HepG2 (cell line): ENCODE data around the gene UTF1. TPM values are rescaled to one million over a fixed set of nuclear protein-coding genes. Genes with fewer than 3 reads are reported as not detected.

Experiments
- ATAC-seq: fragments of 200-7000 bp; cut with Tn5 transposase; 3 replicates; pipeline ENCODE4 v1.9.1; 2020; ENCODE audit warnings: mild to moderate bottlenecking, moderate library complexity
- BruUV-seq: library from RNA; stranded (reverse); fragments of 400-500 nt; replicated peaks from 2 replicates; lab custom pipeline; 2021; lab: Mats Ljungman, UMichigan
- CTCF ChIA-PET: fragments of 300-600 bp; formaldehyde crosslinking; extraction: SDS; loops from one replicate; lab custom pipeline; 2021; ENCODE audit warnings: low total read pairs, inconsistent platforms, low intra/inter-chr PET ratio; lab: Yijun Ruan, JAX
- POLR2A ChIA-PET: fragments of 350-600 bp; sonication (Branson Sonifier 250); formaldehyde crosslinking; loops from one replicate; lab custom pipeline; 2020; ENCODE audit warnings: antibody characterized with exemption, inconsistent platforms; lab: Yijun Ruan, JAX
- DNase-seq: peaks from one replicate; pipeline ENCODE4 v3.0.0-alpha.2; 2015; ENCODE audit warnings: low spot score
- FAIRE-seq: peaks from 3 replicates; lab custom pipeline; 2011; peaks lifted over from hg19 to GRCh38; lab: Jason Lieb, UNC
- H2AFZ ChIP-seq: one replicate; pipeline ENCODE4 v1.6.1; 2011; ENCODE audit warnings: low read length, inconsistent platforms
- H3K27ac ChIP-seq: fragments of 300-600 bp; 3 replicates; pipeline ENCODE4 v1.8.0; 2011; ENCODE audit warnings: mixed run types, mild to moderate bottlenecking, mixed read lengths, low read length, inconsistent platforms; ENCODE audit not compliant: insufficient read depth; ENCODE audit errors: extremely low read length
- H3K27me3 ChIP-seq, 2 experiments: fragments of 200-600 bp in 1 of 2; 2 replicates in 1 of 2; 3 replicates in 1 of 2; pipeline versions ENCODE4 v1.6.0 to v1.8.0; 2011; ENCODE audit warnings: low read length in 2 of 2, mild to moderate bottlenecking in 2 of 2, moderate library complexity in 2 of 2, inconsistent platforms in 1 of 2; ENCODE audit not compliant: insufficient read depth in 2 of 2, control insufficient read depth in 1 of 2
- H3K36me3 ChIP-seq, 2 experiments: fragments of 200-600 bp in 1 of 2; replicated peaks in 1 of 2; 2 replicates in 1 of 2; 3 replicates in 1 of 2; pipeline versions ENCODE4 v1.5.1 to v1.8.0; 2011; ENCODE audit warnings: low read length in 2 of 2, inconsistent platforms in 1 of 2; ENCODE audit not compliant: insufficient read depth in 2 of 2, control insufficient read depth in 1 of 2
- H3K4me1 ChIP-seq: 2 replicates; pipeline ENCODE4 v1.5.1; 2012; ENCODE audit warnings: low read length, inconsistent platforms; ENCODE audit not compliant: insufficient read depth
- H3K4me2 ChIP-seq: 2 replicates; pipeline ENCODE4 v1.6.0; 2011; ENCODE audit warnings: low read depth, low read length, inconsistent platforms
- H3K4me3 ChIP-seq, 3 experiments: fragments of 200-600 bp in 1 of 3; sonication (generic), shearing (Covaris generic) in 1 of 3; replicated peaks in 1 of 3; 2 replicates each; pipeline ENCODE4 v1.5.1; 2011 to 2016; ENCODE audit warnings: low read length in 3 of 3, inconsistent platforms in 2 of 3, low read depth in 2 of 3, mild to moderate bottlenecking in 2 of 3, control low read depth in 1 of 3, mixed read lengths in 1 of 3; ENCODE audit not compliant: insufficient read depth in 1 of 3
- H3K79me2 ChIP-seq: one replicate; pipeline ENCODE4 v1.6.1; 2011; ENCODE audit warnings: low read length, inconsistent platforms; ENCODE audit not compliant: insufficient read depth
- H3K9ac ChIP-seq: 2 replicates; pipeline ENCODE4 v1.6.0; 2011; ENCODE audit warnings: mild to moderate bottlenecking, low read depth, low read length, inconsistent platforms; ENCODE audit not compliant: insufficient read depth
- H3K9me3 ChIP-seq: 2 replicates; pipeline ENCODE4 v1.5.1; 2012; ENCODE audit warnings: mild to moderate bottlenecking, low read length
- H4K20me1 ChIP-seq: 2 replicates; pipeline ENCODE4 v1.6.0; 2011; ENCODE audit warnings: inconsistent platforms, mild to moderate bottlenecking, low read length, moderate library complexity; ENCODE audit not compliant: insufficient read depth
- ATF2 ChIP-seq: sonication (generic); formaldehyde crosslinking; IDR thresholded peaks from 2 replicates; pipeline ENCODE4 v1.4.0; 2020; ENCODE audit warnings: missing genetic modification reagents
- BCL6 ChIP-seq: IDR thresholded peaks from 2 replicates; pipeline ENCODE4 v1.6.1; 2016; ENCODE audit warnings: missing genetic modification reagents, missing compliant biosample characterization
- CENPX ChIP-seq: sonication (generic); formaldehyde crosslinking; IDR thresholded peaks from 2 replicates; pipeline ENCODE4 v1.9.0; 2021; ENCODE audit warnings: mild to moderate bottlenecking, missing genetic modification reagents, moderate library complexity
- DPF2 ChIP-seq: sonication (generic); formaldehyde crosslinking; IDR thresholded peaks from 2 replicates; pipeline ENCODE4 v1.4.0; 2020; ENCODE audit warnings: mild to moderate bottlenecking, low read depth, missing genetic modification reagents, borderline replicate concordance
- GLMP ChIP-seq: sonication (generic); formaldehyde crosslinking; IDR thresholded peaks from 2 replicates; pipeline ENCODE4 v1.9.0; 2021; ENCODE audit warnings: missing genetic modification reagents, mild to moderate bottlenecking, borderline replicate concordance
- JUND ChIP-seq: sonication (generic); formaldehyde crosslinking; IDR thresholded peaks from 2 replicates; pipeline ENCODE4 v1.8.0; 2022; ENCODE audit warnings: mild to moderate bottlenecking, missing genetic modification reagents
- ZBTB39 ChIP-seq: sonication (generic); formaldehyde crosslinking; IDR thresholded peaks from 2 replicates; pipeline ENCODE4 v1.5.0; 2020; ENCODE audit warnings: missing genetic modification reagents
- ZFP37 ChIP-seq: sonication (generic); formaldehyde crosslinking; IDR thresholded peaks from 2 replicates; pipeline ENCODE4 v1.4.0; 2020; ENCODE audit warnings: missing genetic modification reagents, borderline replicate concordance
- ZNF260 ChIP-seq: sonication (generic); formaldehyde crosslinking; IDR thresholded peaks from 2 replicates; pipeline ENCODE4 v1.4.0; 2020; ENCODE audit warnings: missing genetic modification reagents, low read depth, mild to moderate bottlenecking, borderline replicate concordance
- WGBS: methylation state at CpG from one replicate; pipeline ENCODE4 v1.1.6; 2017; ENCODE audit warnings: low lambda C conversion rate; 5-methylcytosine and 5-hydroxymethylcytosine counted together
- in situ Hi-C: cut with HindIII; loops from 2 replicates; pipeline ENCODE4 v1.10.0; 2017; ENCODE audit warnings: low pct_unique_long_range_greater_than_20kb; ENCODE audit not compliant: extremely low pct_ligation_motif_present
- intact Hi-C: fragments of 100-400 bp; cut with micrococcal nuclease; formaldehyde crosslinking; loops from one replicate; pipeline ENCODE4 v1.10.0; 2022; ENCODE audit not compliant: unreplicated experiment
- polyA plus RNA-seq, 8 experiments: library from polyadenylated mRNA; depleted of rRNA in 3 of 8; stranded (reverse) in 7 of 8; unstranded in 1 of 8; fragments of >200 nt; fragmentation: Illumina TruSeq in 4 of 8; extraction: Trizol in 4 of 8; gene quantifications; 2 replicates each; pipeline versions ENCODE4 v1.2.1 to v1.2.3, GENCODE V29; 2011 to 2016; ENCODE audit warnings: low read depth in 4 of 8, missing spikeins in 1 of 8, mixed read lengths in 1 of 8; ENCODE audit not compliant: insufficient read depth in 1 of 8
- total RNA-seq, 5 experiments: library from RNA; depleted of rRNA; stranded (reverse); fragments of >200 nt; fragmentation: Illumina TruSeq; extraction: Trizol; gene quantifications; 2 replicates each; pipeline ENCODE4 v1.2.3, GENCODE V29; 2016; ENCODE audit warnings: low read depth in 1 of 5
- TF ChIP-seq, protein P1 (sequence below): IDR thresholded peaks from 2 replicates; pipeline ENCODE4 v1.6.1; 2016; ENCODE audit warnings: low read depth
- TF ChIP-seq, protein P2 (sequence below): sonication (generic); formaldehyde crosslinking; IDR thresholded peaks from 2 replicates; pipeline ENCODE4 v1.8.0; 2022; ENCODE audit warnings: missing genetic modification reagents, mild to moderate bottlenecking, borderline replicate concordance

UTF1 gene
- total and polyA plus RNA-seq, 2 of the 13 experiments (the other 11 are each of a cell fraction or from before 2014, with no cell fraction given) = not detected

GRCh38 chr10:133189726-133190125, 40.3 kb upstream of the UTF1 start:
- Histone ChIP-seq H3K27ac (no peak overlapping the region), H3K9me3 (no peaks in the 10 kb centered on the region), H2AFZ (no peak overlapping the region), H3K4me3 (no peak overlapping the region), H3K9ac (no peak overlapping the region), H3K27me3 (peaks cover 11 to 47% of the 10 kb centered on the region in 2 experiments; a peak in 4 of 5 replicates), H4K20me1 (no peaks in the 10 kb centered on the region), H3K4me2 (no peak overlapping the region), H3K36me3 (no peaks in the 10 kb centered on the region), H3K79me2 (no peaks in the 10 kb centered on the region), H3K4me1 (peaks cover 10% of the 10 kb centered on the region; the same call in 1 of the 2 replicates)
- ChIA-PET CTCF (no interaction called here), POLR2A (no interaction called here)
- ATAC-seq (0 out of 3 replicates have a peak, but pooled peaks have one; percentile 15), FAIRE-seq (no peak), DNase-seq (no peak)
- 19% methylated on average over 9 of the region's 14 CpGs for WGBS
- intact Hi-C loops (no loop called here), in situ Hi-C loops (no loop called here)
- TF ChIP-seq ATF2 (CRISPR knock-in tag) = no peak
- no peak for TF ChIP-seq BCL6 (CRISPR knock-in tag)
- no peak for TF ChIP-seq ZBTB39 (CRISPR knock-in tag)
- TF ChIP-seq DPF2 (CRISPR knock-in tag) = no peak
- TF ChIP-seq, protein P1, sequence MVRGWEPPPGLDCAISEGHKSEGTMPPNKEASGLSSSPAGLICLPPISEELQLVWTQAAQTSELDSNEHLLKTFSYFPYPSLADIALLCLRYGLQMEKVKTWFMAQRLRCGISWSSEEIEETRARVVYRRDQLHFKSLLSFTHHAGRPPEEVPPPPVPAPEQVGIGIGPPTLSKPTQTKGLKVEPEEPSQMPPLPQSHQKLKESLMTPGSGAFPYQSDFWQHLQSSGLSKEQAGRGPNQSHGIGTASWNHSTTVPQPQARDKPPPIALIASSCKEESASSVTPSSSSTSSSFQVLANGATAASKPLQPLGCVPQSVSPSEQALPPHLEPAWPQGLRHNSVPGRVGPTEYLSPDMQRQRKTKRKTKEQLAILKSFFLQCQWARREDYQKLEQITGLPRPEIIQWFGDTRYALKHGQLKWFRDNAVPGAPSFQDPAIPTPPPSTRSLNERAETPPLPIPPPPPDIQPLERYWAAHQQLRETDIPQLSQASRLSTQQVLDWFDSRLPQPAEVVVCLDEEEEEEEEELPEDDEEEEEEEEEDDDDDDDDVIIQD = no peak
- TF ChIP-seq, protein P2, sequence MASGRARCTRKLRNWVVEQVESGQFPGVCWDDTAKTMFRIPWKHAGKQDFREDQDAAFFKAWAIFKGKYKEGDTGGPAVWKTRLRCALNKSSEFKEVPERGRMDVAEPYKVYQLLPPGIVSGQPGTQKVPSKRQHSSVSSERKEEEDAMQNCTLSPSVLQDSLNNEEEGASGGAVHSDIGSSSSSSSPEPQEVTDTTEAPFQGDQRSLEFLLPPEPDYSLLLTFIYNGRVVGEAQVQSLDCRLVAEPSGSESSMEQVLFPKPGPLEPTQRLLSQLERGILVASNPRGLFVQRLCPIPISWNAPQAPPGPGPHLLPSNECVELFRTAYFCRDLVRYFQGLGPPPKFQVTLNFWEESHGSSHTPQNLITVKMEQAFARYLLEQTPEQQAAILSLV = no peak
- no peak for TF ChIP-seq ZNF260 (CRISPR knock-in tag)
- no peak for TF ChIP-seq CENPX (CRISPR knock-in tag)
- TF ChIP-seq ZFP37 = no peak
- TF ChIP-seq GLMP (CRISPR knock-in tag) = no peak
- no peak for TF ChIP-seq JUND
- no TSS peak for BruUV-seq
